ENCODE measurements around the gene AP2B1. TPM values are rescaled to one million over a fixed set of nuclear protein-coding genes. Genes with fewer than 3 reads are reported as not detected.
A peak's percentile ranks its signal among the peaks of the same experiment; 100 is the strongest.
"Not testable (repeated sequence)": the region's sequence is repeated elsewhere in the genome, so short reads cannot be mapped to it uniquely, and the experiment has no call there.

AP2B1 gene
- total RNA-seq, 2 donors from 2014 or later, result 44.5 to 68.3 TPM

DNA sequence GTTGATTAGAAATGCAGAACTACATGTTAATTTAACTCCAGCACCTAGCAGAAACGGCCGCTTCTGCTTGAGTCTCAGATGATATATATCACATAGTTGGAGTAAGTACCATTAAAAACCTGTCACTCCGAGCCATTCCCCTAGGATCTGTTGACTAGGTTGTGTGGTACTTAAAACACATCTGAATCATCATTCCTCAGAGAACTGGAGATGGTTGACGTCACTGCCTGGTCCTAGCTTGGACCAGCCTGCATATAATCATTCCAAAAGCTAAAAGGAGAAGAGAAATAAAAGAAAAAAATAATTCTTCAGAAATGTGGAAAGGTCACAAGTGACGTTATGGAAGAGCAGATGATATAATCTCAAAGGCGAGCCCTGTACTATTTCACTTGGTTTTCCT is 113.0 kb downstream of the AP2B1 start:
- Histone ChIP-seq H3K36me3 (no peaks in the 10 kb centered on the region), H3K9me3 (no peaks in the 10 kb centered on the region), H3K4me3 (no peak overlapping the region), H3K27ac (no peak overlapping the region), H3K27me3 (replicated peaks; ENCODE audit: insufficient read depth) (no peaks in the 10 kb centered on the region), H3K4me1 (ENCODE audit: control insufficient read depth in 1 of 2, low read depth in 2 of 2) (peaks cover 0 to 14% of the 10 kb centered on the region in 2 donors)
- ATAC-seq (ENCODE audit: insufficient number of reproducible peaks, low FRiP score, low read depth) (peak; percentile 85), DNase-seq (ENCODE audit: low spot score) (peak; percentile 42)
- TF ChIP-seq, protein P1, sequence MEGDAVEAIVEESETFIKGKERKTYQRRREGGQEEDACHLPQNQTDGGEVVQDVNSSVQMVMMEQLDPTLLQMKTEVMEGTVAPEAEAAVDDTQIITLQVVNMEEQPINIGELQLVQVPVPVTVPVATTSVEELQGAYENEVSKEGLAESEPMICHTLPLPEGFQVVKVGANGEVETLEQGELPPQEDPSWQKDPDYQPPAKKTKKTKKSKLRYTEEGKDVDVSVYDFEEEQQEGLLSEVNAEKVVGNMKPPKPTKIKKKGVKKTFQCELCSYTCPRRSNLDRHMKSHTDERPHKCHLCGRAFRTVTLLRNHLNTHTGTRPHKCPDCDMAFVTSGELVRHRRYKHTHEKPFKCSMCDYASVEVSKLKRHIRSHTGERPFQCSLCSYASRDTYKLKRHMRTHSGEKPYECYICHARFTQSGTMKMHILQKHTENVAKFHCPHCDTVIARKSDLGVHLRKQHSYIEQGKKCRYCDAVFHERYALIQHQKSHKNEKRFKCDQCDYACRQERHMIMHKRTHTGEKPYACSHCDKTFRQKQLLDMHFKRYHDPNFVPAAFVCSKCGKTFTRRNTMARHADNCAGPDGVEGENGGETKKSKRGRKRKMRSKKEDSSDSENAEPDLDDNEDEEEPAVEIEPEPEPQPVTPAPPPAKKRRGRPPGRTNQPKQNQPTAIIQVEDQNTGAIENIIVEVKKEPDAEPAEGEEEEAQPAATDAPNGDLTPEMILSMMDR (IDR thresholded peaks at IDR 0.05), result no peak

DNA sequence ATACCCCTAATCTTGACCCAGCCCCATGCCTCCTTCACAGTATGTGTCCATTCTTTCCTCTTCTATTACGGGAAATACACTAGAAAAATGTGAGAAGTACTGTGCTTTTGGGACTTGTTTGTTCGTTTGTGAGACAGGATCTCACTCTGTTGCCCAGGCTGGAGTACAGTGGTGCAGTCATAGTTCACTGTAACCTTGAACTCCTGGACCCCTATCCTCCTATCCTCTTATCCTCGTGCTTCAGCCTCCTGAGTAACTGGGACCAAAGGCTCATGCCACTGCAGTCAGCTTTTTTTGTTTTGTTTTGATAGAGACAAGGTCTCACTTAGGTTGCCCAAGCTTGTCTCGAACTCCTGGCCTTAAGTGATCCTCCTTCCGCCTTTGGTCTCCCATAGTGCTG is 114.4 kb downstream of the AP2B1 start:
- H3K36me3 ChIP-seq, result no peaks in the 10 kb centered on the region
- ATAC-seq (ENCODE audit: insufficient number of reproducible peaks, low FRiP score, low read depth) (no peak), DNase-seq (ENCODE audit: low spot score) (no peak)
- H3K9me3 ChIP-seq, result no peaks in the 10 kb centered on the region
- no peak overlapping the region for H3K4me3 ChIP-seq
- H3K27ac ChIP-seq, result no peak overlapping the region
- no peaks in the 10 kb centered on the region for H3K27me3 ChIP-seq (replicated peaks; ENCODE audit: insufficient read depth)
- H3K4me1 ChIP-seq (ENCODE audit: control insufficient read depth in 1 of 2, low read depth in 2 of 2), result peaks cover 0 to 14% of the 10 kb centered on the region in 2 donors
- TF ChIP-seq, protein P1 (IDR thresholded peaks at IDR 0.05), result no peak

DNA sequence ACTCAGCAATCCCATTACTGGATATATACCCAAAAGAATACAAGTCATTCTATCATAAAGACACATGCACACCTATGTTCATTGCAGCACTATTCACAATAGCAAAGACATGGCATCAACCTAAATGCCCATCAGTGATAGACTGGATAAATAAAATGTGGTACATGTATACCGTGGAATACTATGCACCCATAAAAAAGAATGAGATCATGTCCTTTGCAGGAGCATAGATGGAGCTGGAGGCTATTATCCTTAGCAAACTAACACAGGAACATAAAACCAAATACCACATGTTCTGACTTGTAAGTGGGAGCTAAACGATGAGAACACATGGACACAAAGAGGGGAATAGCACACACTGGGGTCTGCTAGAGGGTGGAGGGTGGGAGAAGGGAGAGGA is 116.2 kb downstream of the AP2B1 start:
- not testable (repeated sequence) for H3K27me3 ChIP-seq (replicated peaks; ENCODE audit: insufficient read depth); H3K9me3 ChIP-seq; H3K27ac ChIP-seq; H3K36me3 ChIP-seq; ATAC-seq (ENCODE audit: insufficient number of reproducible peaks, low FRiP score, low read depth); H3K4me3 ChIP-seq; DNase-seq (ENCODE audit: low spot score)
- peaks cover 0 to 14% of the 10 kb centered on the region in 2 donors for H3K4me1 ChIP-seq (ENCODE audit: control insufficient read depth in 1 of 2, low read depth in 2 of 2)

DNA sequence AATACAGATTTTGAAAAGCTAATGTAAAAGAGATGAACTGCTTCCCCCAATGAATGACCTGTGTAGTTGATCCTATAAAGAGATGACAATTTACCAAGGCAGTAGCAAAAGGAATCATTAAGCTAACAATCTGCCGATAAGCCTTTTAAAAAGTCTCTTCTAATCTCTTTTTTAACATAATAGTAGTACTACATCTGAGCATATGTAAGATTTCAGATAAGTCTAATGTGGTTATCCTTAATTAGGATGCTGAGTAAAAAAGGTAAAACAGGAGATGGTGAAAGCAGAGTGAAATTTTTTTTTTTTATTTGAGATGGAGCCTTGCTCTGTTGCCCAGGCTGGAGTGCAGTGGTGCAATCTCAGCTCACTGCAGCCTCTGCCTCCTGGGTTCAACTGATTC is 118.1 kb downstream of the AP2B1 start:
- TF ChIP-seq, protein P1 (IDR thresholded peaks at IDR 0.05), result no peak
- H3K27me3 ChIP-seq (replicated peaks; ENCODE audit: insufficient read depth), result no peaks in the 10 kb centered on the region
- no peak for ATAC-seq (ENCODE audit: insufficient number of reproducible peaks, low FRiP score, low read depth)
- DNase-seq (ENCODE audit: low spot score), result no peak
- no peaks in the 10 kb centered on the region for H3K9me3 ChIP-seq
- H3K27ac ChIP-seq, result no peak overlapping the region
- H3K4me3 ChIP-seq, result no peak overlapping the region
- H3K4me1 ChIP-seq (ENCODE audit: control insufficient read depth in 1 of 2, low read depth in 2 of 2), result peaks cover 0 to 9% of the 10 kb centered on the region in 2 donors
- no peaks in the 10 kb centered on the region for H3K36me3 ChIP-seq

DNA sequence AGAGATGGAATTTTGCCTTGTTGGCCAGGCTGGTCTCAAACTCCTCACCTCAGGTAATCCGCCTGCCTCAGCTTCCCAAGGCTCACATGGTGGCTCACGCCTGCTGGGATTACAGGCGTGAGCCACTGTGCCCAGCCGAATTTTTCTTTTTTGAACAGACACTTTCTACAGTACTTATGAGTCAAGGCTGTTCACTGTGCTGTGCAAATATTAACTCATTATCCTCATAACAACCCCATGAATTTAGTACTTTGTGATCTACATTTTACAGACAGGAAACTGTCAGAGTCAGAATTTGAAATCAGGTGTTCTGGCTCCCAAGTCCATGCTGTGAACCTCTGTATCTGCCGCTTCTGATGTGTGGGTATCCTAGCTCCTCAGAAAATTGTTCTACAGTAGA is 118.6 kb downstream of the AP2B1 start:
- Histone ChIP-seq H3K9me3 (no peaks in the 10 kb centered on the region), H3K27me3 (replicated peaks; ENCODE audit: insufficient read depth) (no peaks in the 10 kb centered on the region), H3K27ac (no peak overlapping the region), H3K36me3 (no peaks in the 10 kb centered on the region), H3K4me1 (ENCODE audit: control insufficient read depth in 1 of 2, low read depth in 2 of 2) (peaks cover 0 to 5% of the 10 kb centered on the region in 2 donors), H3K4me3 (no peak overlapping the region)
- ATAC-seq (ENCODE audit: insufficient number of reproducible peaks, low FRiP score, low read depth) (no peak), DNase-seq (ENCODE audit: low spot score) (no peak)
- TF ChIP-seq, protein P1 (IDR thresholded peaks at IDR 0.05), result no peak

DNA sequence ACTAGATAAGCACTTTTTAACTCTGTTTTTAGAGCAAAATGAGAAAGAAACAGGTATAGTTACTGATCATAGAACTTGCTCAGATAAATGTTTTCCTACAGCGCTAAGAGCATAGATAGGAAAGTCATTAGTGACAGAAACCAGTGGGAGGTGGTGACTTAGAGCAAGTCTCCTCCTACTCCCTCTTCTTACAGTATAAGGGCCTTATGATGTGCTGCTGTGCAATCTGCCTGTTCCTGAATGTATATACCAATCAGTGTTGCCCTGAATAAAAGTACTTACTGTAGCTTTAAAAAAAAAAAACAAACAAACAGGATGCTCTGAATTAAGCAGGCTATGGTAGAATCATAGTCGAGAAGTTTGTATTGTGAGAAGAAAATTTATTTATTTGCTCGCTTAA is 121.0 kb downstream of the AP2B1 start:
- TF ChIP-seq, protein P1 (IDR thresholded peaks at IDR 0.05), result no peak
- no peak for ATAC-seq (ENCODE audit: insufficient number of reproducible peaks, low FRiP score, low read depth)

More for the DNA sequence above, 121.0 kb downstream of the AP2B1 start:
- no peaks in the 10 kb centered on the region for H3K9me3 ChIP-seq
- H3K27ac ChIP-seq, result no peak overlapping the region
- peaks cover 12 to 16% of the 10 kb centered on the region in 2 donors for H3K4me1 ChIP-seq (ENCODE audit: control insufficient read depth in 1 of 2, low read depth in 2 of 2)
- no peaks in the 10 kb centered on the region for H3K27me3 ChIP-seq (replicated peaks; ENCODE audit: insufficient read depth)
- DNase-seq (ENCODE audit: low spot score), result no peak
- no peak overlapping the region for H3K4me3 ChIP-seq
- no peaks in the 10 kb centered on the region for H3K36me3 ChIP-seq

Measured in thoracic aorta (tissue), 2 donors.